Testis (tissue), 2 donors: Measurements from ENCODE around the gene MYO1H.
"Not testable (repeated sequence)": the region's sequence is repeated elsewhere in the genome, so short reads cannot be mapped to it uniquely, and the experiment has no call there.

Source experiments
- POLR2A ChIP-seq: fragments of 450-650 bp; IDR thresholded peaks from one replicate; pipeline ENCODE4 v1.6.1; 2017; ENCODE audit warnings: antibody characterized with exemption, mild to moderate bottlenecking, moderate library complexity
- TF ChIP-seq, protein P1 (sequence below), 3 experiments: fragments of 450-650 bp in 2 of 3; fragments of 200-600 bp in 1 of 3; sonication (generic) in 1 of 3; IDR thresholded peaks; one replicate each; pipeline ENCODE4 v1.5.1; 2016 to 2019; ENCODE audit warnings: antibody characterized with exemption in 3 of 3, mild to moderate bottlenecking in 2 of 3, moderate library complexity in 1 of 3

DNA sequence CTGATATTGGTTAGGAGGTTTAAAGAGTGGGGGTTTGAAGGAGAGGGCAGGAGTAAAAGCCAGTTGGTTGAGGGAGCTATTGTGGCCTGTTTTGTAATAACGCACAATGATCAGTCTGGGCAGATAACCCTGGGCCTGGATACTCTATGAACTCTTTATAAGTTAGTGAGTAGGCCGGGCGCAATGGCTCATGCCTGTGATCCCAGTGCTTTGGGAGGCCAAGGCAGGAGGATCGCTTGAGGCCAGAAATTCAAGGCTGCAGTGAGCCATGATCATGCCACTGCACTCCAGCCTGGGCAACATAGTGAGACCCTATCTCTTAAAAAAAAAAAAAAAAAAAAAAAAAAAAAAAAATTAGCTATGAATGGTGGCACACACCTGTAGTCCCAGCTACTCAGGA is 58.4 kb downstream of the MYO1H start:
- not testable (repeated sequence) for TF ChIP-seq POLR2A
- TF ChIP-seq, protein P1, sequence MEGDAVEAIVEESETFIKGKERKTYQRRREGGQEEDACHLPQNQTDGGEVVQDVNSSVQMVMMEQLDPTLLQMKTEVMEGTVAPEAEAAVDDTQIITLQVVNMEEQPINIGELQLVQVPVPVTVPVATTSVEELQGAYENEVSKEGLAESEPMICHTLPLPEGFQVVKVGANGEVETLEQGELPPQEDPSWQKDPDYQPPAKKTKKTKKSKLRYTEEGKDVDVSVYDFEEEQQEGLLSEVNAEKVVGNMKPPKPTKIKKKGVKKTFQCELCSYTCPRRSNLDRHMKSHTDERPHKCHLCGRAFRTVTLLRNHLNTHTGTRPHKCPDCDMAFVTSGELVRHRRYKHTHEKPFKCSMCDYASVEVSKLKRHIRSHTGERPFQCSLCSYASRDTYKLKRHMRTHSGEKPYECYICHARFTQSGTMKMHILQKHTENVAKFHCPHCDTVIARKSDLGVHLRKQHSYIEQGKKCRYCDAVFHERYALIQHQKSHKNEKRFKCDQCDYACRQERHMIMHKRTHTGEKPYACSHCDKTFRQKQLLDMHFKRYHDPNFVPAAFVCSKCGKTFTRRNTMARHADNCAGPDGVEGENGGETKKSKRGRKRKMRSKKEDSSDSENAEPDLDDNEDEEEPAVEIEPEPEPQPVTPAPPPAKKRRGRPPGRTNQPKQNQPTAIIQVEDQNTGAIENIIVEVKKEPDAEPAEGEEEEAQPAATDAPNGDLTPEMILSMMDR (IDR thresholded peaks at IDR 0.05): not testable (repeated sequence)
